ENCODE data around the gene SLC6A19. TPM values are rescaled to one million over a fixed set of nuclear protein-coding genes. Genes with fewer than 3 reads are reported as not detected.

SLC6A19 gene
- total RNA-seq, 2 experiments from 2014 or later = not detected

GRCh38 chr5:1173485-1174070 lies 27.8 kb upstream of the SLC6A19 start:
- no peak for DNase-seq
- Mint-ChIP-seq H3K9me3 (no peaks in the 10 kb centered on the region), H3K4me3 (no peak overlapping the region), H3K27ac (no peak overlapping the region), H3K27me3 (no peaks in the 10 kb centered on the region), H3K4me1 (ENCODE audit: low read depth) (no peaks in the 10 kb centered on the region), H3K36me3 (ENCODE audit: low read depth) (no peaks in the 10 kb centered on the region)
- H3K27ac ChIP-seq (ENCODE audit: low read depth in 1 of 2, low read length in 2 of 2) = no peak overlapping the region
- H3K4me1 ChIP-seq (ENCODE audit: insufficient read depth, low read length) = peaks cover 9% of the 10 kb centered on the region
- POLR2A ChIA-PET = interaction anchor here (0.6 kb wide), 1 partner anchor 154 kb away, joined by 4 read pairs; no protein-coding TSS in a partner anchor
- no peaks in the 10 kb centered on the region for H3K27me3 ChIP-seq (ENCODE audit: control insufficient read depth in 1 of 2, insufficient read depth in 2 of 2, low read length in 2 of 2)
- no peak overlapping the region for H3K4me3 ChIP-seq (ENCODE audit: low read length)
- CTCF ChIA-PET = interaction anchor here (1.6 kb wide), 1 partner anchor 471 kb away, joined by 3 read pairs; no protein-coding TSS in a partner anchor
- intact Hi-C loops (cut with DNase I, micrococcal nuclease) = no loop called here
- TF ChIP-seq, protein P1, sequence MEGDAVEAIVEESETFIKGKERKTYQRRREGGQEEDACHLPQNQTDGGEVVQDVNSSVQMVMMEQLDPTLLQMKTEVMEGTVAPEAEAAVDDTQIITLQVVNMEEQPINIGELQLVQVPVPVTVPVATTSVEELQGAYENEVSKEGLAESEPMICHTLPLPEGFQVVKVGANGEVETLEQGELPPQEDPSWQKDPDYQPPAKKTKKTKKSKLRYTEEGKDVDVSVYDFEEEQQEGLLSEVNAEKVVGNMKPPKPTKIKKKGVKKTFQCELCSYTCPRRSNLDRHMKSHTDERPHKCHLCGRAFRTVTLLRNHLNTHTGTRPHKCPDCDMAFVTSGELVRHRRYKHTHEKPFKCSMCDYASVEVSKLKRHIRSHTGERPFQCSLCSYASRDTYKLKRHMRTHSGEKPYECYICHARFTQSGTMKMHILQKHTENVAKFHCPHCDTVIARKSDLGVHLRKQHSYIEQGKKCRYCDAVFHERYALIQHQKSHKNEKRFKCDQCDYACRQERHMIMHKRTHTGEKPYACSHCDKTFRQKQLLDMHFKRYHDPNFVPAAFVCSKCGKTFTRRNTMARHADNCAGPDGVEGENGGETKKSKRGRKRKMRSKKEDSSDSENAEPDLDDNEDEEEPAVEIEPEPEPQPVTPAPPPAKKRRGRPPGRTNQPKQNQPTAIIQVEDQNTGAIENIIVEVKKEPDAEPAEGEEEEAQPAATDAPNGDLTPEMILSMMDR (IDR thresholded peaks at IDR 0.05) = no peak
- H3K36me3 ChIP-seq (ENCODE audit: insufficient read depth, low read length) = no peaks in the 10 kb centered on the region
- peaks cover 0 to 17% of the 10 kb centered on the region in 2 experiments for H3K9me3 ChIP-seq (ENCODE audit: control insufficient read depth in 1 of 2, insufficient read depth in 1 of 2, low read length in 2 of 2)
- no peak for ATAC-seq (ENCODE audit: poor library complexity)

DNA sequence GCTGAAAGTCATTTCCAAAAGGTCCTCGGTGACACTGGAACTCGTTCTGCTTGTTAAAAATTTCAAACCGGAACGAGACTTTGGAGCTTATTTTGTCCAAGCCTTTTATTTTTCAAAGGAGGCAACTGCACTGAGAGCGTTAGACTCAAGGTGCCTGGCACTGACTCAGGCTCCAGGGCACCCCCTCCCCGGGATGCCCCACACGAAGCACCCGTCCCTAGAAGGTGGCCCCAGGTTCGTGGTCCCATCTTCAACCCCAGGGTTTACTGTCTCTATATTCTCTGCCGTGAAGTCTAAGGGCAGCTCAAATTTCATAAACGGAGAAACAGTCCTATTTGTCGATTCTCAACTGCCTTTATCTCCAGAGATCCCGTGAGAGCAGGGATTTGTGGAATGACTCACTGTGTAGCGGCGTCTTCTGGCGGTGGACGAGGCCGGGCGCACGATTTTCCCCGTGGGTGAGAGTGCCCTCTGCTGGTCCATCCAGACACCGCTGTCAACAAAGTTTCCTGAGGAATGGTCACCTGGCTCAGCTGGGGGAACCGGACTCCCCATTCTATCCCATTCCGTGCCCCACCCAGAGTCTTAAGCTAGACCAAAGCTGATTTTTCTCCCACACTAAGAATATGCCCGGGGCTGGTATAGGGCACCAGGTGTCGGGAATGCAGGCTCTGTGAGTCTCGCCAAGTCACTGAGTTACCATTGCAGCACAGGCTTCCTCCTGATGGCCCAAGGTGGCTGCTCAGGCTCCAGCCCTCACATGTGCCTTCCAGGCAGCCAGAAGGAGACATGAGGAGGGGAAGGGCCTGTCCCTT lies 27.1 kb upstream of the SLC6A19 start:
- Mint-ChIP-seq H3K27ac (no peak overlapping the region), H3K27me3 (no peaks in the 10 kb centered on the region)

DNA sequence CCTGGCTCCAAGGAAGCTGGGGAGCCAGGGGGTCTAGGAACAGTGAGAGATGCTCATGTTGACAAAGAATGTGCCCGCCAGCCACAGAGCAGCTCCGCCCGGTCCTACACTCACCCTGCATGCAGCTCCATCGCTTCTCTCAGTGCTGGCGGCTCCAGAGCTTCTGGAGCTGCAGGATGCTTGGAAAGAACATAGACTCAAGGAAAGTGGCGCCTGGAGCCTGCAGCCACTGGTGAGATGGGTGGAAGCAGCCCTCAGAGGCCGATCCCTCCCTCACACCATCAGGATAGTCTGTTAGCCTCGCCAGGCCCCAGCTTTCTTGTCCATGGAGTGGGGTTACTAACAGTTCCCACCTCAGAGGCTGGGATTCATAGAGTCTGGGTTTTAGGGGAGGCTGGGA lies 26.4 kb upstream of the SLC6A19 start:
- DNase-seq (no peak), ATAC-seq (ENCODE audit: poor library complexity) (no peak)
- POLR2A ChIA-PET = no interaction called here
- TF ChIP-seq, protein P1 (IDR thresholded peaks at IDR 0.05) = no peak
- Histone ChIP-seq H3K4me1 (ENCODE audit: insufficient read depth, low read length) (peaks cover 9% of the 10 kb centered on the region), H3K4me3 (ENCODE audit: low read length) (no peak overlapping the region), H3K9me3 (ENCODE audit: control insufficient read depth in 1 of 2, insufficient read depth in 1 of 2, low read length in 2 of 2) (peaks cover 0 to 17% of the 10 kb centered on the region in 2 experiments), H3K27ac (ENCODE audit: low read depth in 1 of 2, low read length in 2 of 2) (no peak overlapping the region), H3K27me3 (ENCODE audit: control insufficient read depth in 1 of 2, insufficient read depth in 2 of 2, low read length in 2 of 2) (no peaks in the 10 kb centered on the region), H3K36me3 (ENCODE audit: insufficient read depth, low read length) (no peaks in the 10 kb centered on the region)
- Mint-ChIP-seq H3K4me1 (ENCODE audit: low read depth) (no peaks in the 10 kb centered on the region), H3K27ac (no peak overlapping the region), H3K9me3 (no peaks in the 10 kb centered on the region), H3K4me3 (no peak overlapping the region), H3K36me3 (ENCODE audit: low read depth) (no peaks in the 10 kb centered on the region), H3K27me3 (no peaks in the 10 kb centered on the region)
- CTCF ChIA-PET = no interaction called here
- intact Hi-C loops (cut with DNase I, micrococcal nuclease) = no loop called here

More for the DNA sequence above, 27.1 kb upstream of the SLC6A19 start:
- Mint-ChIP-seq H3K36me3 (ENCODE audit: low read depth) (no peaks in the 10 kb centered on the region), H3K9me3 (no peaks in the 10 kb centered on the region), H3K4me3 (no peak overlapping the region), H3K4me1 (ENCODE audit: low read depth) (no peaks in the 10 kb centered on the region)
- ChIA-PET CTCF (interaction anchor here (1.6 kb wide), 1 partner anchor 470 kb away, joined by 3 read pairs; no protein-coding TSS in a partner anchor), POLR2A (interaction anchor here (0.6 kb wide), 1 partner anchor 153 kb away, joined by 4 read pairs; no protein-coding TSS in a partner anchor)
- peak; percentile 44 for ATAC-seq (ENCODE audit: poor library complexity)
- intact Hi-C loops (cut with DNase I, micrococcal nuclease) = no loop called here
- TF ChIP-seq, protein P1 (IDR thresholded peaks at IDR 0.05) = peak; percentile 81
- H3K27ac ChIP-seq (ENCODE audit: low read depth in 1 of 2, low read length in 2 of 2) = no peak overlapping the region
- peaks cover 0 to 17% of the 10 kb centered on the region in 2 experiments for H3K9me3 ChIP-seq (ENCODE audit: control insufficient read depth in 1 of 2, insufficient read depth in 1 of 2, low read length in 2 of 2)
- H3K27me3 ChIP-seq (ENCODE audit: control insufficient read depth in 1 of 2, insufficient read depth in 2 of 2, low read length in 2 of 2) = no peaks in the 10 kb centered on the region
- H3K4me3 ChIP-seq (ENCODE audit: low read length) = no peak overlapping the region
- peaks cover 9% of the 10 kb centered on the region for H3K4me1 ChIP-seq (ENCODE audit: insufficient read depth, low read length)
- no peaks in the 10 kb centered on the region for H3K36me3 ChIP-seq (ENCODE audit: insufficient read depth, low read length)
- peak in 11 of 14 experiments; percentile 12 to 64 (median 25) for DNase-seq
